ENCODE data around the gene CD99. TPM values are rescaled to one million over a fixed set of nuclear protein-coding genes. Genes with fewer than 3 reads are reported as not detected.

CD99 gene
- polyA plus RNA-seq, 1 donor, result 229 TPM

DNA sequence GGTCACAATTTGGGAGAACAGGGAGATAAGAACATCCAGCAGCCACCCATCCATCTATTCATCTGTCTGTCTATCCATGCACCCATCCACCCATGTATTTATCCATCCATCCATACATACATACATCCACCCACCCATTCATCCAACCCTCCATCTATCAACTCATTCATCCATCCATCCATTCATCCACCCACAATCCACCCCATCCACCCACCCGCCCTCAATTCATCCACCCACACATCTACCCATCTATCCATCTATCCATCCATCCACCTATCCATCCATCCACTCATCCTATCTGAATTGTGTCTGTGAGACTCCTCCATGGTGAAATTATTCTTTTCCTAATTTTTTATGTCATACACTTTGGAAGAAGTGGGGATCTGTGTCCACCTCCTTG lies 6.8 kb upstream of the CD99 start:
- no CpG with 5 or more reads among the region's 1 CpG for WGBS (ENCODE audit: insufficient coverage, low lambda C conversion rate)
- peaks cover 3% of the 10 kb centered on the region for H3K4me1 ChIP-seq (ENCODE audit: control insufficient read depth, insufficient read depth, low read length)
- no peaks in the 10 kb centered on the region for H3K36me3 ChIP-seq (ENCODE audit: control insufficient read depth, insufficient read depth, low read length)

DNA sequence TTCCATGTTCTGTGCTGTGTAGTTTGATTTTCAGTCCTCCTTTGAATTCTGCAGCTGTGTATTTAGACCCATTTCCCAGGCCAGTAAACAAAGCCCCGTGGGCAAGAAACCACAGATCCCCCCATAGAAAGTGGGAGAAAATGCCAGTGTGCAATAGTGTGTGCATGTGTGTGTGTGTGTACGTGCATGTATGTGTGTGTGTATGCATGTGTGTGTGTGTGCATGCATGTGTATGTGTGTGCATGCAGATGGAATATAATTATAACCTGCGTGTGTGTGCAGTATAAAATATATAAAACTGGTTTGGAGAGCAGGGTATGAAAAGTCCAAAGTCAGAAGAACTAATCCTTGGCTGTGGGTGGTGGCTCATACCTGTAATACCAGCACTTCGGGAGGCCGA lies 5.2 kb upstream of the CD99 start:
- H3K27ac ChIP-seq (ENCODE audit: low read length), result no peak overlapping the region
- no peaks in the 10 kb centered on the region for H3K36me3 ChIP-seq (ENCODE audit: control insufficient read depth, insufficient read depth, low read length)
- H3K9me3 ChIP-seq (ENCODE audit: control insufficient read depth, low read depth, low read length), result no peaks in the 10 kb centered on the region
- no peaks in the 10 kb centered on the region for H3K27me3 ChIP-seq (ENCODE audit: control insufficient read depth, insufficient read depth, low read length)
- peaks cover 14% of the 10 kb centered on the region for H3K4me1 ChIP-seq (ENCODE audit: control insufficient read depth, insufficient read depth, low read length)
- no peak overlapping the region for H3K4me3 ChIP-seq (ENCODE audit: low read length)
- no peak for DNase-seq
- 100% methylated on average over 1 of the region's 5 CpGs for WGBS (ENCODE audit: insufficient coverage, low lambda C conversion rate)

More for the DNA sequence above, 6.8 kb upstream of the CD99 start:
- Histone ChIP-seq H3K27me3 (ENCODE audit: control insufficient read depth, insufficient read depth, low read length) (no peaks in the 10 kb centered on the region), H3K9me3 (ENCODE audit: control insufficient read depth, low read depth, low read length) (no peaks in the 10 kb centered on the region), H3K4me3 (ENCODE audit: low read length) (no peak overlapping the region), H3K27ac (ENCODE audit: low read length) (no peak overlapping the region)
- no peak for DNase-seq

DNA sequence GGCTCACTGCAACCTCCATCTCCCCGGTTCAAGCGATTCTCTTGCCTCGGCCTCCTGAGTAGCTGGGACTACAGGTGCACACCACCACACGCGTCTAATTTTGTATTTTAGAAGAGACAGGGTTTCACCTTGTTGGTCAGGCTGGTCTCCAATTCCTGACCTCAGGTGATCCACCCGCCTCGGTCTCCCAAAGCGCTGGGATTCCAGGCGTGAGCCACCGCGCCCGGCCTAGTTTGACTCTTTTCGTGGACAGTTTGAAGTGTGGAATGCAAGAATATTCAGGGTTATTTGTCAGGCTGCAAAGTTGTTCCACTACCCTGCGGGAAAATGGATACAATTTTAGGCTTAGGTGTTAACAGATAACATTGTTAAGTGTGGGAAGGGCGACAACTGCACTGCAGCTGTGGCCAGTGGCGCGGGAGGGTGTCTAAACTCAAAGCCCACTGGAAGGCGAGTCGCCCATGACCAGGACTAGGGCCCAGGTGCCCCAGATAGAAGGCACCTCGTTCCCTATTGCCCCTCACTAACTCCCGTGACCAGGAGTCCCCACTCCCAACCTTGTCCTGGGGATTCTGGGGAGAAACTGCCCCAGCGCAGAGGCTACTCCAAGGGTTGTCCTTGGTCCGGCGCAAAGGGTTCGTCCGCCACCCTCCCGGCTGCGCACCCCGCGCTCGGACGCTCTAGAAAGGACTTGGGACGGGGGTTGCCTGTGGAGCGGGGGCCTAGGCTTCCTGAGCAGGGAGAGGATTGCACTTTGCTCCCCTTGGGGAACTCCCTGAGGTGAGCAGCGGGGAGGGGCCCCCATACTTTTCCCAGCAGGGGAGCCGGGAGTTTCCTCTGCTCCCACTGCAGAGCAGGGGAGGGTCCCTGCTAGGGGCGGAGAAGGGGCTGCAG lies 1.1 kb upstream of the CD99 start:
- Histone ChIP-seq H3K4me1 (ENCODE audit: control insufficient read depth, insufficient read depth, low read length) (peaks cover 20% of the 10 kb centered on the region), H3K36me3 (ENCODE audit: control insufficient read depth, insufficient read depth, low read length) (no peaks in the 10 kb centered on the region), H3K27ac (ENCODE audit: low read length) (peak overlapping the region; percentile 98), H3K27me3 (ENCODE audit: control insufficient read depth, insufficient read depth, low read length) (no peaks in the 10 kb centered on the region), H3K9me3 (ENCODE audit: control insufficient read depth, low read depth, low read length) (no peaks in the 10 kb centered on the region), H3K4me3 (ENCODE audit: low read length) (peak overlapping the region; percentile 51)
- DNase-seq, result peak; percentile 89 to 96
- no CpG with 5 or more reads among the region's 37 CpGs for WGBS (ENCODE audit: insufficient coverage, low lambda C conversion rate)

DNA sequence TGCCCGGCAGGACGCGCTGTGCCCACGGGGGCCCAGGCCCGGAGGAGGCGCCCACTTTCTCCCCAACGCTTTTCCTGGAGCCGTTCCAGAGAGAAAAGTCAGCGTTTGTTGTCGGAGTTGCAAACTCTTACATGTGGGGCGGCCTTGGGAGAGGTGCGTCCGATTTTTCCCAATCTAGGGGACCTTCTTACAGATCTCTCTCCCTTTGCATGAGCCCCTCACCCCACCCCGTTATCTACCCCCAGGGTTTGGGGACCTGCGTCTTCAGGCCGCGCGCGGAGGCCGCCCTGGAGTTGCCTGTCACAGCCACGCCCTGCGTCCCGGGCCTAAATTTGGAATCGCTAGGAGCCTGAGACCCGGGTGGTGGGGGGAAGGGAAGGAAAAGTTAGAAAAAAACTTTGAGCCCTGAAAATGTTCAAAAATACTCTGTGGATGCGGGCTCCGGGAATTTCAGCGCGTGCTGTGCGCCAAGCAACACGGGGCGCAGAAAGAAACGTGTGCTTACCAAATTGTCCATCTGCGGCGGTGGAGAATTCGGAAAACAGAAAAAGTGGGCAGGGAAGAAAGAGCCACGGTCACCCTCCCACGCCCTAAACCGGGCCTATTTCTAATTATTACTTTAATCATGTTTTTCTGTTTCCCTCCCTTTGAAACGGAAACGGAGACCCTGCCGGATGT lies 587 bp downstream of the CD99 start:
- no peaks in the 10 kb centered on the region for H3K27me3 ChIP-seq (ENCODE audit: control insufficient read depth, insufficient read depth, low read length)
- peaks cover 20% of the 10 kb centered on the region for H3K4me1 ChIP-seq (ENCODE audit: control insufficient read depth, insufficient read depth, low read length)
- peaks cover 2% of the 10 kb centered on the region for H3K36me3 ChIP-seq (ENCODE audit: control insufficient read depth, insufficient read depth, low read length)
- peak overlapping the region; percentile 77 for H3K27ac ChIP-seq (ENCODE audit: low read length)
- H3K4me3 ChIP-seq (ENCODE audit: low read length), result peak overlapping the region; percentile 70
- DNase-seq, result peak in 1 of 2 donors; percentile 23
- WGBS (ENCODE audit: insufficient coverage, low lambda C conversion rate), result 0% methylated on average over 5 of the region's 42 CpGs
- H3K9me3 ChIP-seq (ENCODE audit: control insufficient read depth, low read depth, low read length), result no peaks in the 10 kb centered on the region

DNA sequence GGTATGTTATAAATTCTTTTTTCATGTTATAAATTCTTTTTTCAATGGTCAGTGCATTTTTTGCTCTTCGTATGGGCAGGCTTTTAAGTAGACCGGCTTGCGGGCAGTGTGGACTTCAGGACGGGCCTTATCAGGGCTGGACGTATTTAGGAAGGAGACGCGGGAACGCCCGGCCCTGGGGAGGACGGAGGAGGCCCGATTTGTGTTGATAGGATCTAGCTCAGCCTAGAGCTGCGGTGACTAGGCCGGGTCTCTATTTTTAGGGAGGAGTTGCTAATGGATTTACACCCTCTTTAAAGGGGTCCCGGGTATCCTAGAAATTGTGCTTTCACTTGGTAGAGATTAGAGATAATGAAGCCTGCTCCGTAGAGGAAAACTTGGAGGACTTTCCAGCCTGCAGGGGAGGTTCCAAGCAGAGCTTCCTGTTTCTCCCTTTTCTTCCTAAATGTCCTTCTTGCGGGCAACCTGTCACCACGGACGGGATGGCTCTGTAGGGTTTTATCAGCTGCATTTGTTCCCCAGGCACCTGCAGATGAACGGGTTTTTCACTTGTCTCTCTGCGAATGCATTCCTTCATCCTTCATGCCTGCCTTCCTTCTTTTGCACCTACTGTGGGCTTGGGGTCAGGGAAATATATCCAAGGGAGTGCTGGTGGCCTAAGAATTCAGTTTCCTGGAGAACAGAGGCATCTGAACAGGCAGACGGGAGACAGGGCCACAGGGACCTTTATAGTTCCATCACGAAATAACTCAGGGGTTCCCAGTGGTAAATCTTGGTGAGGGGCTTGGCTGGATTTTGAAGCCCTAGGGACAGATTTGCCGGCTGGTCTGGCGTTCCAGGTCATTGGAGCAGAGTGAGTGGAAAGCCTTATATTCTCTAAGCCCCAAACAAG lies 1.4 kb downstream of the CD99 start:
- 90% methylated on average over 2 of the region's 24 CpGs for WGBS (ENCODE audit: insufficient coverage, low lambda C conversion rate)
- DNase-seq, result peak in 1 of 2 donors; percentile 50
- H3K27me3 ChIP-seq (ENCODE audit: control insufficient read depth, insufficient read depth, low read length), result no peaks in the 10 kb centered on the region
- H3K36me3 ChIP-seq (ENCODE audit: control insufficient read depth, insufficient read depth, low read length), result peaks cover 7% of the 10 kb centered on the region
- peak overlapping the region; percentile 70 for H3K4me3 ChIP-seq (ENCODE audit: low read length)
- H3K4me1 ChIP-seq (ENCODE audit: control insufficient read depth, insufficient read depth, low read length), result peaks cover 20% of the 10 kb centered on the region
- no peaks in the 10 kb centered on the region for H3K9me3 ChIP-seq (ENCODE audit: control insufficient read depth, low read depth, low read length)
- no peak overlapping the region for H3K27ac ChIP-seq (ENCODE audit: low read length)

DNA sequence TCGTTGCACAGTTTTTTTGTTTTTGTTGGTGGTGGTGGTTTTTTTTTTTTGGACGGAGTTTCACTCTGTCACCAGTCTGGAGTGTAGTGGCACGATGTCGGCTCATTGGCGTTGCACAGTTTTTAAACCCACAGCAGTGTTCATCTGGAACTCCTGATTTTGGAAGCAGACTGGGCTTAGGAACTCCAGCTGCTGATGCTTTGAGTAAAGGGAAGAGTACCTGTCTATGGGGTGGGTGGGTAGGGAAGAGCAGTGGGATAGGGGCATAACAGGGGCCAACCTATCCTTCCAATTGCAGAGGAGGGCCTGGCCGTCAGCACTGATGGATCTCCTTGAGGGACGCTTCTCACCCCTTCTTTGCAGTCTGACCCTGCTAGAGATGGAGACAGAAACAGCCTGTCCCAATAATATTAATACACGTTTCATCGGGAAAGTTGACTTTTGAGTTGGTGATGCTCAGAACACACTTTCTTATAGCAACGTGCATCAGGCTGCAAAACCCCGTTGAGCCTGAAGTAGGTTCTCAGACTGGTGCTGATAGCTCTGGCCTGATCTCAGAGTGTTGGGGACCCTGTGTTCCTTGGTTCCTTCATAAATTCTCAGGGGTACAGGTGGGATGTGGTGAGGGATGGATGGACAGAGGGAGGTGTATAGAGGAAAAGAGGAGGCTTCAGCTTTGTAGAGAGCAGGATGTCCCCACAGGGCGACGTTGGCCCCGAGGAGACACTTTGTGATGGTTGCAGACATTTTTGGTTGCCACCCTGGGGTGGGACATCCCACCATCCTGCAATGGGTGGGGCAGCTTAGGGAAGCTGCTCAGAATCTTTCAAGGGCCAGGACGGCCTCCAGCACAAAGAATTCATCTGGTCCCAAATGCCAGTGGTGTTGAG lies 2.3 kb downstream of the CD99 start:
- Histone ChIP-seq H3K27me3 (ENCODE audit: control insufficient read depth, insufficient read depth, low read length) (no peaks in the 10 kb centered on the region), H3K9me3 (ENCODE audit: control insufficient read depth, low read depth, low read length) (no peaks in the 10 kb centered on the region), H3K4me1 (ENCODE audit: control insufficient read depth, insufficient read depth, low read length) (peaks cover 20% of the 10 kb centered on the region), H3K36me3 (ENCODE audit: control insufficient read depth, insufficient read depth, low read length) (peaks cover 14% of the 10 kb centered on the region), H3K27ac (ENCODE audit: low read length) (no peak overlapping the region), H3K4me3 (ENCODE audit: low read length) (no peak overlapping the region)
- DNase-seq, result no peak
- whole genome bisulfite sequencing (ENCODE audit: insufficient coverage, low lambda C conversion rate), result no CpG with 5 or more reads among the region's 15 CpGs

DNA sequence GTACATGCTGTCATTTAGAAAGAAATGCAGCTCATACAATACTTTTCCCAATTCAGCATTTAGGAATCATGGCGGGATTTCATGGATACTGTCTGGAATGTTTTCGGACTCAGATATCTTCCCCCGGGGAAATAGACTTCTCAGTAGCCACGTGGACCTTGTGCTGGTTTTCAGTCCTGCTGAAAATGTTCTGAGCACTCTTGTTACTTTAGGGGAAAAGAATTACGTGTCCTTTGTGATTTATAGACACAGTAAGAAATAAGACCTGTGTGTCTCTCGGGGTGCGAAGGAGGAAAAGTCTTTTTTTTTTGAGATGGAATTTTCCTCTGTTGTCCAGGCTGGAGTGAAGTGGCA lies 3.8 kb downstream of the CD99 start:
- Histone ChIP-seq H3K4me3 (ENCODE audit: low read length) (no peak overlapping the region), H3K36me3 (ENCODE audit: control insufficient read depth, insufficient read depth, low read length) (peaks cover 15% of the 10 kb centered on the region), H3K27me3 (ENCODE audit: control insufficient read depth, insufficient read depth, low read length) (no peaks in the 10 kb centered on the region), H3K4me1 (ENCODE audit: control insufficient read depth, insufficient read depth, low read length) (peaks cover 10% of the 10 kb centered on the region), H3K27ac (ENCODE audit: low read length) (no peak overlapping the region), H3K9me3 (ENCODE audit: control insufficient read depth, low read depth, low read length) (no peaks in the 10 kb centered on the region)
- WGBS (ENCODE audit: insufficient coverage, low lambda C conversion rate), result no CpG with 5 or more reads among the region's 7 CpGs
- DNase-seq, result no peak

DNA sequence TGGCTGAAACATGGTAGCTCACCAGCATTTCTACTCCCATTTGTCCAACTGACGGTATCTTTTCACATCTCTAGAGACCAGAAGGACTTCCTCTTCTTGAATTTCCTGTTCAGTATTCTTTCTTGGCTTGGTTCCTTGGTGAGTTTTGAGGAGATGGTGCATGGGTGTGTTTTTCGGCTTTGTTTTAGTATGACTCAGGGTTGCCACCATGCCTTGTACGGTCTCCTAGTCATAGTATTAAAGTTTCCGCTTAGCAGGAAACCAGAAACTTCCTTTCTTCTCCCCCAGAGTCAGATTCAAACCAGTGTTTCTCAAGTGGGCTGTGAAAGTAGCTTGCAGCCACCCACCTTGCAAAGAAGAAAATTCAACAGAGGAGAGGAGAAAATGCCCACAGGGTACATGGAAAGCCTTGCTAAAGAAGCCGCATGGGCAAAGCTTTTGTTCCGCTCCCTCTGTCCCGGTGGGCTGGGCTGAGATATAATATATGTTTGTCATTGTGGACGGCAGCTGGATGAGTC lies 5.7 kb downstream of the CD99 start:
- Histone ChIP-seq H3K4me1 (ENCODE audit: control insufficient read depth, insufficient read depth, low read length) (peaks cover 6% of the 10 kb centered on the region), H3K27ac (ENCODE audit: low read length) (no peak overlapping the region), H3K4me3 (ENCODE audit: low read length) (no peak overlapping the region), H3K36me3 (ENCODE audit: control insufficient read depth, insufficient read depth, low read length) (peaks cover 24% of the 10 kb centered on the region), H3K27me3 (ENCODE audit: control insufficient read depth, insufficient read depth, low read length) (no peaks in the 10 kb centered on the region), H3K9me3 (ENCODE audit: control insufficient read depth, low read depth, low read length) (no peaks in the 10 kb centered on the region)
- no peak for DNase-seq
- WGBS (ENCODE audit: insufficient coverage, low lambda C conversion rate), result 80% methylated on average over 1 of the region's 8 CpGs

DNA sequence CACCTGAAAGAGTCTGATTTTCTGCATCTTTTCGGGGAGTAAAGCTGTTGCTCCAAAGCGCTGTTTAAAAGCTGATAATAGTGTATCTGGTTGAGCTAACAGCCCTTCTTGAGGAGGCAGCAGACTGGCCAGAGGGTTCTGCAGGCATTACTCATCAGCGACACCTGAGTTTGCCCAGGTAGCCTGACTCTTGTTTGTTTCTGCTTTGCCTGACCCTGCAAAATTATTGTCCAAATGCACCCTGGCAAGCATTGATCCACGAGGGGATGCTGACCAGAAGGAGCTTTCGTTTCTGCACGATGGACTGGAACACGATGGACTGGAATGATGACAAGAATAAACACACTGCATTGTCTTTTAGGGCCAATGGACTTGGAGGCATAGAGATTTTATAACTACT lies 6.2 kb downstream of the CD99 start:
- H3K4me3 ChIP-seq (ENCODE audit: low read length), result no peak overlapping the region
- no peak for DNase-seq
- no peak overlapping the region for H3K27ac ChIP-seq (ENCODE audit: low read length)
- H3K9me3 ChIP-seq (ENCODE audit: control insufficient read depth, low read depth, low read length), result no peaks in the 10 kb centered on the region
- peaks cover 6% of the 10 kb centered on the region for H3K4me1 ChIP-seq (ENCODE audit: control insufficient read depth, insufficient read depth, low read length)
- peaks cover 27% of the 10 kb centered on the region for H3K36me3 ChIP-seq (ENCODE audit: control insufficient read depth, insufficient read depth, low read length)
- H3K27me3 ChIP-seq (ENCODE audit: control insufficient read depth, insufficient read depth, low read length), result no peaks in the 10 kb centered on the region
- no CpG with 5 or more reads among the region's 7 CpGs for WGBS (ENCODE audit: insufficient coverage, low lambda C conversion rate)

Measured in large intestine (tissue), 3 donors.